Adrenal gland (tissue), 12 donors: ENCODE results near the gene DIP2C. TPM values are rescaled to one million over a fixed set of nuclear protein-coding genes. Genes with fewer than 3 reads are reported as not detected.
A peak's percentile ranks its signal among the peaks of the same experiment; 100 is the strongest.

Source experiments
- DNase-seq, 7 donors: peaks; one replicate each; pipeline ENCODE4 v3.0.0-alpha.2; 2019 to 2020
- H3K27ac ChIP-seq, 5 donors: fragments of 200-600 bp; sonication (generic) in 4 of 5; 1 replicate in 3 of 5; 2 replicates in 2 of 5; pipeline versions ENCODE4 v1.5.1 to v1.8.0; 2016 to 2020; ENCODE audit warnings: mild to moderate bottlenecking in 1 of 5
- H3K27me3 ChIP-seq: fragments of 200-600 bp; 2 replicates; pipeline ENCODE4 v1.8.0; 2021
- H3K36me3 ChIP-seq, 2 donors: fragments of 200-600 bp; replicated peaks in 1 of 2; 1 replicate in 1 of 2; 2 replicates in 1 of 2; pipeline versions ENCODE4 v1.5.1 to v1.8.0; 2018 to 2022
- H3K4me1 ChIP-seq, 2 donors: fragments of 200-600 bp; replicated peaks in 1 of 2; 1 replicate in 1 of 2; 2 replicates in 1 of 2; pipeline versions ENCODE4 v1.5.1 to v1.8.0; 2018 to 2021
- H3K4me3 ChIP-seq, 4 donors: fragments of 200-600 bp; sonication (generic) in 3 of 4; one replicate each; pipeline ENCODE4 v1.5.1; 2016 to 2018
- H3K9me3 ChIP-seq, 3 donors: fragments of 200-600 bp; sonication (generic) in 1 of 3; replicated peaks in 1 of 3; 1 replicate in 2 of 3; 2 replicates in 1 of 3; pipeline versions ENCODE4 v1.5.1 to v1.8.0; 2016 to 2021
- CTCF ChIP-seq, 6 experiments: fragments of 450-650 bp in 4 of 6; fragments of 200-600 bp in 2 of 6; sonication (generic) in 1 of 6; IDR thresholded peaks; 1 replicate in 5 of 6; 2 replicates in 1 of 6; pipeline versions ENCODE4 v1.5.1 to v1.8.0; 2016 to 2021; ENCODE audit warnings: antibody characterized with exemption in 6 of 6, mild to moderate bottlenecking in 2 of 6, moderate library complexity in 1 of 6
- POLR2A ChIP-seq, 2 donors: fragments of 450-650 bp; IDR thresholded peaks; one replicate each; pipeline ENCODE4 v1.6.1; 2017; ENCODE audit warnings: antibody characterized with exemption in 2 of 2, mild to moderate bottlenecking in 2 of 2, moderate library complexity in 1 of 2
- WGBS, 4 donors: extraction: QIAGEN DNeasy Blood & Tissue Kit in 2 of 4; methylation state at CpG; one replicate each; pipeline versions ENCODE4 v1.1.5 to v1.1.7; 2013 to 2017; 5-methylcytosine and 5-hydroxymethylcytosine counted together
- intact Hi-C, 2 donors: fragments of 100-400 bp; cut with DNase I; formaldehyde crosslinking; loops; one replicate each; pipeline versions ENCODE4 v1.14.1 to v1.15.0; 2022 to 2023
- polyA plus RNA-seq, 3 donors: library from polyadenylated mRNA; stranded (reverse); fragments of 200-250 nt in 2 of 3; fragments of 350-450 nt in 1 of 3; fragmentation: Illumina TruSeq in 1 of 3; extraction: RNeasy Lipid Tissue Mini Kit (QIAGEN cat#74804) in 1 of 3; gene quantifications; one replicate each; pipeline ENCODE4 v1.2.3, GENCODE V29; 2013 to 2014
- total RNA-seq, 9 donors: library from RNA; depleted of rRNA in 4 of 9; stranded (reverse); fragments of >200 nt in 4 of 9; fragments of 120-200 nt in 1 of 9; fragmentation: NEBNext Ultra II Directional in 1 of 9; extraction: Animal tissue kit (Norgen Biotek cat#: 25700) in 1 of 9; gene quantifications; one replicate each; pipeline versions ENCODE4 v1.1.0 to v1.2.4, GENCODE V29; 2013 to 2023
- donor health status: healthy with polysubstance abuse.
- donor health status: Bipolar disorder and iron deficiency.
- donor health status: DM: yes; HTN: yes; CAD: no.
- donor health status: DM: no; HTN: no; CAD: no.
- donor health status: DM: no; HTN: no; CAD: no.
- donor health status: DM: yes; HTN: yes; CAD: no.

Gene DIP2C
- total and polyA plus RNA-seq, 12 donors = 4.8 to 23.9 (median 19.7) TPM

- TF ChIP-seq POLR2A (IDR thresholded peaks at IDR 0.05) = no peak
- TF ChIP-seq CTCF (IDR thresholded peaks at IDR 0.05) = no peak
- Histone ChIP-seq H3K27ac (no peak overlapping the region), H3K4me3 (no peak overlapping the region), H3K27me3 (no peaks in the 10 kb centered on the region), H3K9me3 (no peaks in the 10 kb centered on the region), H3K36me3 (peaks cover 0 to 9% of the 10 kb centered on the region in 2 donors), H3K4me1 (no peaks in the 10 kb centered on the region)
- 94 to 97% (median 96%) methylated on average over 17 to 18 of the region's 18 CpGs for WGBS, 4 donors
- DNase-seq = peak in 1 of 7 donors; percentile 39
- intact Hi-C loops = no loop called here
Measured at GRCh38 chr10:275680-276079, 413.8 kb downstream of the DIP2C start.

DNA sequence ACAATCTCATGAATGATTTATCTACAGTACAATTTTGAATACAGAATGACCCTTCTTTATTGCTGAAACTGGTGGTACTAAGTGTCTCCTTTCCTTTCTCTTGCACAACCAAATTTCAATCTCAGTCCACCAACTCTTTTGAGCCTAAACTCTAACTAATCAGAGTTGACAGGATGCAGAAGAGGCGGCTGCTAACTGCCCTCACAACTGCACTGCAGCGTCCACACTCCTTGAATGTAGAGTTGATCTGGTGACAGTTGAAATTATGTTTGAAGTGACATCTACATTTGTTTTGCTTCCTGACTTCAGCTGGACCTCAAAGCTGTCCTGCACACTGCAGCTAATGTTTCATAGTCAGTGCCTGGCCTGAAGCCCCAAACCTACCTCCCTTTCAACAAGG lies 414.6 kb downstream of the DIP2C start:
- TF ChIP-seq CTCF (IDR thresholded peaks at IDR 0.05) (no peak), POLR2A (IDR thresholded peaks at IDR 0.05) (no peak)
- Histone ChIP-seq H3K27ac (no peak overlapping the region), H3K36me3 (peaks cover 0 to 7% of the 10 kb centered on the region in 2 donors), H3K9me3 (no peaks in the 10 kb centered on the region), H3K4me1 (no peaks in the 10 kb centered on the region), H3K27me3 (no peaks in the 10 kb centered on the region), H3K4me3 (no peak overlapping the region)
- 68 to 83% (median 80%) methylated on average over 2 of the region's 2 CpGs for WGBS, 4 donors
- intact Hi-C loops = no loop called here
- DNase-seq = peak in 1 of 7 donors; percentile 29

GRCh38 chr10:273088-273487 lies 416.4 kb downstream of the DIP2C start:
- peak in 1 of 7 donors; percentile 43 for DNase-seq
- Histone ChIP-seq H3K4me3 (no peak overlapping the region), H3K27ac (no peak overlapping the region), H3K9me3 (no peaks in the 10 kb centered on the region), H3K36me3 (peaks cover 0 to 7% of the 10 kb centered on the region in 2 donors), H3K27me3 (no peaks in the 10 kb centered on the region), H3K4me1 (no peaks in the 10 kb centered on the region)
- TF ChIP-seq CTCF (IDR thresholded peaks at IDR 0.05) = no peak
- TF ChIP-seq POLR2A (IDR thresholded peaks at IDR 0.05) = no peak
- intact Hi-C loops = no loop called here
- 97 to 98% (median 97%) methylated on average over 15 to 16 of the region's 16 CpGs for WGBS, 4 donors

- DNase-seq = no peak
- no peak overlapping the region for H3K27ac ChIP-seq
- WGBS, 4 donors = 96 to 100% (median 97%) methylated on average over 6 of the region's 6 CpGs
- H3K4me1 ChIP-seq = peaks cover 0 to 8% of the 10 kb centered on the region in 2 donors
- no peaks in the 10 kb centered on the region for H3K9me3 ChIP-seq
- H3K36me3 ChIP-seq = peaks cover 0 to 1% of the 10 kb centered on the region in 2 donors
- H3K27me3 ChIP-seq = no peaks in the 10 kb centered on the region
- intact Hi-C loops = no loop called here
- no peak for TF ChIP-seq CTCF (IDR thresholded peaks at IDR 0.05)
- TF ChIP-seq POLR2A (IDR thresholded peaks at IDR 0.05) = no peak
- no peak overlapping the region for H3K4me3 ChIP-seq
Measured at GRCh38 chr10:271722-272121, 417.7 kb downstream of the DIP2C start.
